HG03342 (cell line): ENCODE measurements around the gene SYCE1.
"Not testable (repeated sequence)": the region's sequence is repeated elsewhere in the genome, so short reads cannot be mapped to it uniquely, and the experiment has no call there.

Experiments
- ATAC-seq: cut with Tn5 transposase; IDR thresholded peaks from one replicate; pipeline ENCODE4 v1.9.1; 2021; ENCODE audit warnings: mild to moderate bottlenecking, moderate library complexity; ENCODE audit not compliant: unreplicated experiment

SYCE1 gene, protein sequence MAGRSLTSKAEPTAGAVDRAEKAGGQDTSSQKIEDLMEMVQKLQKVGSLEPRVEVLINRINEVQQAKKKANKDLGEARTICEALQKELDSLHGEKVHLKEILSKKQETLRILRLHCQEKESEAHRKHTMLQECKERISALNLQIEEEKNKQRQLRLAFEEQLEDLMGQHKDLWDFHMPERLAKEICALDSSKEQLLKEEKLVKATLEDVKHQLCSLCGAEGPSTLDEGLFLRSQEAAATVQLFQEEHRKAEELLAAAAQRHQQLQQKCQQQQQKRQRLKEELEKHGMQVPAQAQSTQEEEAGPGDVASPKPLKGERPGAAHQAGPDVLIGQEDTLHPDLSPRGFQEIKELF

DNA sequence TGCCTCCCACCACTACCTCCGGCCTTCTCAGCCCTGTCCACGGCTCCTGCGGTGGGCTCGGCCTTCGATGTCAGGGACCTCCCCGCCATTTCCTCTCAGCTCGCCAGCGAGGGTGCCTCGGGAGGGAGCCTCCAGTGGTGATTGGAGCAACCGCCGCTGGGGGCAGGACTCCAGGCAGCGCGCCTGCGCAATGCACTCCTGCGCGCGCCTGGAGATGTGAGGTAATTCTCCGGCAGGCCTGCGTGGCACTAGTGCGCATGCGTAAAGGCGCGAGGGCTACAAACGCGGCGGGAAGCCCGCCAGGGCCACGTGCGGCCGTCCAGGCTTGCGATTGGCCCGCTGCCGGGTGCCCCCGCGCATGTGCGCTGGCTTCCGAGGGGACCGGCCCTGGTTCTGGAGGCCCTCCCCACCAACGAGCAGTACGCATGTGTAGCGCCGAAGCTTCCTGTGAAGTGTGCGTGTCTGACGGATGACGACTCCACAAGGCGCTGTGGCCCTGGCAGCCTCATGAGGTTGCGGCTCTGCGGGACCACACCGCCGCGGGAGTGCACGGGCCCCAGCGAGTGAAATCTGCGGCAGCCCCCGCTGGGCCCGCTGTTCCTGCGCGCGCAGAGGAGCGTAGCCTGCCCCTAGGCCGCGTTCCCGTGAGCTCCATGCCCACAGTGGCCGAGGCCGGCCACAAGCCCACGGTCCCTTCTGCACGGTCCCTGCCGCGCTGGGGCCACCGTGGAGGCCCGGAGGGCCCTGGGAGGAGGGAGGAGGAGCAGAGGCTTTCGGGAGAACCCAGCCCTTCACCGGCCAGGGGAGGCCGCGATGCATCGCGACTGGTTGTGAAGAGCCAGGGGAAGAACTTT lies at the start of gene SYCE1:
Gene SYCE1, minus strand, starts transcription at position 143 of the 854 bp plus-strand sequence. Its CDS starts 54 bp downstream, at position 89.
- ATAC-seq, result no peak

DNA sequence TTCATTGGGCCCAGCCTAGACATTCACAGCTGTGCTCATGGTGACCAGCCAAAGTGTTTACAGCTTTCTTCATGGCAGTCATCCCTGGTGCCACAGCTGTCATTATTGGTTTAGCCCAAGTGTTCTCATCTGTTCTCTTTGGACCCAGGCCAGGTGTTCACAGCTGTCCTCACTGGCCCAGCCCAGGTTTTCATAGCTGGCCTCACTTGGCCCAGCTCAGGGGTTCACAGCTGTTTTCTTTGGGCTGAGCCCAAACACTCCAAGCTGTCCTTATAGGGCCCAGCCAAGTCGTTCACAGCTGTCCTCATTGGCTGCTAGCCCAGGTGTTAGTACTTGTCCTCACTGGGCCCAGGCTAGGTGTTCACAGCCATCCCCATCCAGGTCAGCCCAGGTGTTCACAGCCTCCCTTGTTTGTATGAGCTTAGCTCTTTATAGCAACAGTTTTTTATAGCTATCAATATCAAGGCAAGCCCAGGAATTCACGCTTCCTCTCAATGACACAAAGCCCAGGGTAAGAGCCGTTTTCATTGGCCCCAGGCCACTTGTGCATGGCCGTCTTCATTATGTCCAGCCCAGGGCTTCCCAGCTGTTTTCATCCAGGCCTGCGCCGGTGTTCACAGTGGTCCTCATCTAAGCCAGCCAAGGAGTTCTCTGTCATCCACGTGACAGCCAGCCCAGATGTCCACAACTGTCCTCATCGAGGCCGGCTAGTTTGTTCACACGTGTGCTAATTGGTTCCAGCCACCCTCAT lies 49.6 kb upstream of the SYCE1 start:
- ATAC-seq, result no peak

DNA sequence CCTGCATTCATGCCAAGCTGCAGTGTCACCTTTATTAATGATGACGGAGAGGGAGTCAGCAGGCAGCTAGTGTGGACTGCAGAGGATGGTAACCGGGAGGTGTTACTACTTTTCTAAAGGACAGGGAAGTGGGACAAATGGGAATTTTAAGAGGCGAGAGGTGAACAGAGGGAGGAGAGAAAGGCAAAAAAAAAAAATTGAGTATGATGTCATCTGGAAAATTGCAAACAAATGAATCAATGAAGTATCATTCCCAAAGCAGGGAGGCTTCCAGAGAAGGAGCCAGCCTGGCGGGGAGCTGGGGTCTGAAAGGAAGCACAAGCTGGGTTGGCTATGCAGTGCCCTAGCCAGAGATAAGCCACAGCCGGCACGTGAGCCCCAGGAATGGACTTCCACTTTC lies 48.3 kb upstream of the SYCE1 start:
- ATAC-seq, result no peak

DNA sequence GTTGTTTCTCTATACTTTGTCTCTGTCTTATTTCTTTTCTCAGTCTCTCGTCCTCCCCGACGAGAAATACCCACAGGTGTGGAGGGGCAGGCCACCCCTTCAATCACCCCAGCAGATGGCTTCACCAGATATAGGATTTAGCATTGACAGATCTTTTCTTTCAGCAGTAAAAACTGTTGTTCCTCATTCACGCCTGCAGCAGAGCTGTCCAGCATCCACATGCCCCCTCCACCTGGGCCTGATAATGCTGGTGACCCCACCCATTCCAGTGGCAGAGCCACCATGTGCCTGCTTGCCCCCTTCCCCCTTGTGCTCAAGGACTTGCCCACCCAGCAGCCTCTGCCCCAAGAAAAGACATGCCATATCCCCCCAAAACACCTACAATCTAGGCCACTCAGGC lies 45.7 kb upstream of the SYCE1 start:
- no peak for ATAC-seq

DNA sequence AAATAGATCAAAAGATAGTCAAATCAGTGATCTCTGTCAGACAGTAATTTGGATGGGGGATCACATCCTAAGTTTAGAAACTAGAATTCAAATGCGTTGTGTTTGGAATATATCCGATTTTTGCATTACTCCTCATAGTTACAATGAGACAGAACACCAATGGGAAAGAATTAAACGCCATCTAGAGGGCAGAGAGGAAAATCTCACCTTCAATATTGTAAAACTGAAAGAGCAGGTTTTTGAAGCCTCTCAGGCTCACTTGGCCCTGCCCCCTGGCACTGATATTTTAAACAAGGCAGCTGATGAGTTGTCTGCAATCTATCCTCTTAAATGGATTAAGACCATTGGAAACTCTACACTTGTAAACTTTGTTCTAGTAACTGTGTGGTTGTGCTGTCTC lies 43.5 kb upstream of the SYCE1 start:
- no peak for ATAC-seq

DNA sequence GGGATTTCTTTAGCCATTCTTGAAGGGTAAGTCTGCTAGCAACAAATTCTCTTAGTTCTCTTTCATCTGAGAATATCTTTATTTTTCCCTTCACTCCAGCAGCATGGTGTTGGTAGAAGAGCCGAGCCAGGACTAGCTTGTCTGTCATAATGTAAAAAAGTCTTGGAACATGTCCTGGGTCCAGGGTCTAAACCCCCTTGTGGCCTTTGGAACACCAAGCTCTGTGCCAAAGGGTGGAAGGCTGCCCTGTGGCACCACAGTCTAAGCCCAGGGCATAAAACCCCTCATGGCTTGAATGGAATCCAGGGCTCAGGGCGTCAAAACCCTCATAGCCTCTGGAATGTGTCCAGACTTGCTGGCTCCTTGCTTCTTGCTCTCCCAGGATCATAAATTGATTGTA lies 38.1 kb upstream of the SYCE1 start:
- not testable (repeated sequence) for ATAC-seq

DNA sequence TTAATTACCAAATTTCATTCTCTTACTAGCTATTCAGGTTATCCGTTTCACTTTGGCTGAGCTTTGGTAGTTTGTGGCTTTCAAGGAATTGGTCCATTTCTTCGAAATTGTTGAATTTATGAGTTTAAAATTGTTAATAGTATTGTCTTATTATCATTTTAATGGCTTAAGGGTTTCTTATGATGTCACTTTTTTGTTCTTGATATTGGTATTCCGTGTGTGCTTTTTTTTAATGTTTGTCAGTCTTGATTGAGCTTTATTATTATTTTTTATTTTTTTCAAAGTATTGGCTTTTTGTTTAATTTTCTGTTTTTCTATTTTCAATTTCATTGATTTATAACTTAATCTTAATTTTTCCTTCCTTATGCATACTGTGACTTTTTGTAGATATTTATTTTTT lies 35.3 kb upstream of the SYCE1 start:
- no peak for ATAC-seq

DNA sequence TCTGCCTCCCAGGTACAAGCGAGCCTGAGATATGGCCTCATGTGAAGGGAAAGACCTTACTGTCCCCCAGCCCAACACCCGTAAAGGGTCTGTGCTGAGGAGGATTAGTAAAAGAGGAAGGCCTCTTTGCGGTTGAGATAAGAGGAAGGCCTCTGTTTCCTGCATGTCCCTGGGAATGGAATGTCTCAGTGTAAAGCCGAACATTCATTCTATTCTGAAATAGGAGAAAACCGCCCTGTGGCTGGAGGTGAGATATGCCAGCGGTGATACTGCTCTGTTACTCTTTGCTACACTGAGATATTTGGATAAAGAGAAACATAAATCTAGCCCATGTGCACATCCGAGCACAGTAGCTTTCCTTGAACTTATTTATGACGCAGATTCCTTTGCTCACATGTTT lies 34.5 kb upstream of the SYCE1 start:
- ATAC-seq, result not testable (repeated sequence)

DNA sequence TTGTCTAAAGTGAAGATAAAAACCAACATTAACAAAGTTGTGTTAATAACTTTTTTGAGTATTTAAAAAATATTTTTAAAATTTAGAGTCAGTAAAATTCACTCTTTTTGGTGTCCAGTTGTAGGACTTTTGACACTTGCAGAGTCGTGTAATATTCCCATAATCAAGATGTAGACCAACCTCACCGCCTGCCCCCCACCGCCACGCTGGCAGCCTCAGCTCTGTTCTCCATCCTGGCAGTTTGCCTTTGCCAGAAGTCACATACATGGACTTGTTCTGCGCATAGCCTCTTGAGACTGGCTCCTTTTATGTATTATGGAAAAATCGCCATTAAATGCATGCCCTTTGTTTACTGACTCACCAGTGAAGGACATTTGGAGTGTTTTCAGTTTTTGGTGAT lies 27.3 kb upstream of the SYCE1 start:
- ATAC-seq, result no peak

DNA sequence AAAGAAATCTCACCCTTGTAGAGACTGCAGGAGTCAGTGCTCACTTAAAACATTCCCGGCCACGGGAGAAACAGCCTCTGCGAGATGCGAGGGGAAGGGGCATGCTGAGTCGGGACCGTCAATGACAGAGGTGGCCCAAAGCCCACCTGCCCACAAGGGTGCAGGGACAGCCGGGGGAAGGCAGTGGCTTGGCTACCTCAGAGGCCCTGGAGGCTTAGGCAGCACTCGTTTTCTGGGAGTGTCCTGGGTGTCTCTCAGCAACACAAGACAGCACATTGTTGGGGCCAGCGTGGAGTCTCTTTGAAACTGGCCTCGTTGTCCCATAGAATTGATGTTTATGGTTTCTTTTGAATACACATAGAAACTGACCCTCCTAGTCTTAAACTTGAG lies 25.6 kb upstream of the SYCE1 start:
- no peak for ATAC-seq

DNA sequence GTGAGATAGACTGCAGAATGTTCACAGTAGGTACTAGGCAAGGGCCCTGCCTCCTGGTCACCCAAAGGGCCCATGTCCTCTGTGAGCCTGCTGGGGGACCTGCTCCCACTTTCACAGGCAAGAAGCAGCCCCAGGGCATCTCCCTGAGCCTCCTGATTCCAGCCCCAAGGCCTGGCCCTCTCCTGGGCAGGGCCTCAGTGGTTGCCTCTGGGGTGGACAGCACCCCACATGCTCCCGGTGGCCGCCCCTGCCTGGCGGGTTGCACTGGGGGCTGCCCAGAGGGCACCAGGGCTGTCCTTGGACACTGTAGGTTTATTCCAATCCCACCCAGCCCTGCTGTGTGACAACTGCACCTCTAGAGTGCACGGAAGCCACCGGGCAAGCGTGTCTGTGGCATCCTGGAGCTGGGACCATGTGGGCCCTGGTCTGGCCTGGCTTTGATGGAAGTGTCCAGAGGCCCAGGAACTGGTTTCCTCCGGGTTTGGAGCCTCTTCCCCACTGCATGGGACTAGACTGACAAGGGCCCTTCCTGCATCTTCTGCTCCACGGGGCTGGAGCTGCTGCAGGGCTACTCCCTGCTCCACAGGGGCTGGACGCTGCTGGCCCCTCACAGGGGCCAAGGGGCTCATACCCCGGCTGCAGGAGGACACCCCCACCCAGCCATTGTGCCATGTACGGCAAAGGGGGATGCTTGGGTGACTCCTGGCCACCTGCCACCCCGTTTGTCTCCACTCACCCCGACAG lies 25.0 kb upstream of the SYCE1 start:
- no peak for ATAC-seq

DNA sequence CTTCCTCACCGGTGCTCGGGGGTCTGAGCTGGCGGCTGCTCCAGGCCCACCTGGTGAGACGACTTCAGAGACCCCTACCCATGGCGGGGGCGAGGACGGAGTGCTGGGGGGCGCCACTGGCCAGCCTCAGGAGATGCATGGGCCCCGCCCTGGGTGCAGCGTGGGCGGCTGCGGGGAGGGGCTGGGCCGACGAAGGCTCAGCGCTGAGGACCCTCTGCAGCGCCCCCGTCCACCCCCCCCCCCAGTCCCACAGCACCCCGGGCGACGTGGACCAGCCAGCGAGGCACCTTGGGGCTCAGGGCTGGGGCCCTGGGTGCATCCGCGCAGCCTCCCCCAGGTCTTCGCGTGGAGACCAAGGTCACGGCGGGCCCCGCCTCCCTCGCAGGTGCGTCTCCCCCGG lies 11.7 kb upstream of the SYCE1 start:
- not testable (repeated sequence) for ATAC-seq

DNA sequence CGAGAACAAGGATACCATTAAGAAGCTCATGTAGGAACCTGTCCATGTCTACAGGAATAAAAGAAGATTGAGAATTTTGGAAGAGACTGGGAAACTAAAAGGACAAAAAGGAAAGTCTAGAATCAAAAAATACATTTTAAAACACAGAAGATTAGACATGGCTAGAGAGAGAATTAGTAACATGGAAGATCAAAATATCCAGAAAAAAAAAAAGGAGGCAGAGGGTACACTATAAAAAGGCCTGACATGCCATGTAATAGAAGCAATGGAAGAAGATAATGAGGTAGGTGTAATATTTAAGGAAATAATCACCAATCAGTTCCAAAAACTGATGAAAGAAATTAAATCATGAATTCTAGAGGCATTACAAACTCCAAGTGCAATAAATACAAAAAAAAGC lies 8.1 kb upstream of the SYCE1 start:
- not testable (repeated sequence) for ATAC-seq

DNA sequence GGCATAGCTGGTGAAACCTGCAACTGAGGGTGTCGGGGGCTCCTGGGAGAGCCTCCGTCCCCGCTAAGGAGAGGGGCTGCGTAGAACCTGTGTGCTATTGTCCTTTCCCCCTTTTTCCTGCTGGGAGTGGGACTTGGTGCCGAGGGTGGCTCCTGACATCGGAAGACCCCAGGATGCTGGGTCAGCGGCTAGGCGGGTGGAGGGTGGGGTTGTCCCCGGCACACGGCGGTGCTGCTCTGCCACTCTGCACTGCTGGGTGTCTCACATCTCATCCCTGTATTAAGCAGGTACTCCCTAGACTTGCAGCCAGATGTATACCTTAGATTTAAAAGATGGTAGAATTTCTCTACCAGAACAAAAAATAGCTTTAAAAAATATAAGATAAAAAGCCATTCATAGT lies 6.7 kb upstream of the SYCE1 start:
- not testable (repeated sequence) for ATAC-seq

DNA sequence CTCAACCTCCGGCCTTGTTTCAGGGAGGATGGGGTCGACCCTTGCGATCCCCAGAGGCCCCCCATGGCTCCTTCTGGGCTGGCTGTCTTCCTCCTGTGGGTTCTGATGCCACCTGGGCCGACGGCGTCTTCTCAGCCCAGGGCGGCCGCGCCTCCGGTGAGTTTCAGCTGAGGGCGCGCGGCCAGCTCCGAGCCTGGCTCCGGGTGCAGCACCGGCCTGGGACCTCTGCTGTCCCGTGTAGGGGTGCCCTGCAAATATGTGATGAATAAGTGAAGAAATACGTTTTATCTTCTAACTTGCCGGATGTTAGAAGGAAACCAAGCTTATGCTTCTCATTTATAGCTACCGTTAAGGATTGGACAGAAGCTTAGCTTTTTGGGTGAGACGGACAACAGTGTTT lies 4.4 kb upstream of the SYCE1 start:
- ATAC-seq, result not testable (repeated sequence)

DNA sequence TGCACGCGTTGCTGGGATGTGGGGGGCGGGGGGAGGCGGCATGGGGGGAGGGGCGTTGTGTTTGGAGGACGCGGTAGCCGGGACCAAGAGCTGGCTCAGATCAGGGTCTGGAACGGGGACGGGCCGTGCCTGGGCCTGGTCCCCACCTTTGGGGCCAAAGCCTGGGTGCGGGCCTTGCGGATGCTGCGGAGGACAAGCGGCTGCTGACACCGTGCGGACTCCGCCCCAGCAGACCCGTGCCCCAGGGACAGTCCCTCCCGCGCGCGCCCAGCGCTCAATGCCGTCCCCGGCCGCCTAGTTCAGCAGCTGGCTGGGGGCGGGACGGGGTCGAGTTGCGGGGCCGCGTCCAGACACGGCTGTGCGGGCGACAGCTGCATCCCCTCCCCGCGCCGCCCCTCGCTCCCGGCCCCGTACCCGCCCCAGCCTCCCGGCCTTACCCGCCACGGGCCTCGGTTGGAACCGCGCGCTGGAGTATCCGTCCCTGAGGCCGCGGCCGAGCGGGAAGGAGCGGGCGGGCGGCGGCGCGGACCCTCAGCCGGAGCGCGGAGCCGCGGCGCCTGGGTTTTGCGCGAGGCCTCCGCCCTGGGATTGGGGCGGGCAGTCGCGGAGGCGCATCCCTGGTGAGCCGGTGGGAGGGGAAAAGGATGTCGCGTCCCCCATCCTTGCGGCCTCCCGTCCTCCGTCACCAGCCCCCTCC lies 3.6 kb upstream of the SYCE1 start:
- ATAC-seq, result not testable (repeated sequence)

DNA sequence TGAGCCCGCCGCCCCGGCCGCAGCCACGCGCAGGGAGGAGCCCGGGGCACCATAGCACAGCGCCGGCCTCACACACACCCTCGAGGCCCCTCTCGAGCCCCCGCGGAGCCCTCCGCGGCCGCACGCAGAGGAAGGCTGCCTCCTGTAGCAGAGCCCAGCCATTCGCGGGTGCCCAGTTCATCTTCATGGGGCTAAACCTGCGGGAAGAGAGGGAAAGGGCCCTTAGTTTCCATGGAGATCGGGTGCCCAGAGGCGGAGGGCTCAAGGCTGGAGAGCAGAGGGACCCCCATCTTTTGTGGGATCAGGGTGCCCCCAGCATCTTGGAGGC lies 2.9 kb upstream of the SYCE1 start:
- ATAC-seq, result no peak

DNA sequence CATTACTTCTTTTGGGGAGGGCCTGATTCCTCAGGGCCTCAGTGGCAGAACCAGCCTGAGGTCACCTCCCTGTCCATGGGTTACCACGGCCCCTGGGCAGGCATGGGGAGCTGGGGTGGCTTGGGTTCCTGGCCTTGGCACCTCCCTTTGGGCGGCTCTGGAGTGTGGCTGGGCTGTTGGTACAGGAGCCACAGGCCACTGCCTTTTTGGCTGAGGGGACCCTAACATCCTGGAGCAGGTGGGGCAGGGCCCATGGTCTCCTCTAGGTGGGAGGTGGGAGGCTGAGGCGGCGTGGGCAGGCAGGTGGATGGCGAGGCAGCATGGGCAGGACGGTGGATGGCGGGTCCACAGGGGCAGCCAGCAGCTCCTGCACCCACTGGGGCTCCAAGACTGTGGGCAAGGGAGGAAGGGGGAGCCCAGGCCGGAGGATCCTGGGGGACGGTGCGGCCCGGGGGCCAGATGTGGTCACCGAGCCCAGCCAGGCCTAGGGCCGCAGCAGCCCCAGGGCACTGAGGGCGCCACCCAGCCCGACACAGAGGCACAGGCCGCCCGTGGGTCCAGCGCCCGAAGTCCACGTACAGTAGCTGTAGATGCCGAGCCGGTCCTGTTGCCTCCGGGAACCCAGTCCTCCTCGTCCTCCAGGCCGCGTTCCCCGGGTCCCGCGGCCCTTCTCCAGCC lies 2.4 kb upstream of the SYCE1 start:
- no peak for ATAC-seq

DNA sequence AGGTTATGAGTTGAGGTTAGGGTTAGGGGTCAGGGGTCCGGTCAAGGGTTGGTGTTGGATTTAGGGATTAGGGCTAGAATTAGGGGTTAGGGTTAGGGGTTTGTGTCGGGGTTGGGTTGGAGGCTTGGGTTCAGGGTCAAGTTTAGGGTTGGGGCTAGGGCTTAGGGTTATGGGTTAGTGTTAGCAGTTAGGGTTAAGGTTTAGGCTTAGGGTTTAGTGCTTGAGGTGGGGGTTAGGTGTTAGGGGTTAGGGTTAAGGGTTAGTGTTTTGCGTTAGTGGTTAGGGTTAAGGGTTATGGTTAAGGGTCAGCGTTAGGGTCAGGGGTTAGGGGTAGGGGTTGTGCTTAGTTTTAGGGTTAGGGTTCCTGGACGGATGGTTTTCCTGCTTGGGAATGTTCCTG lies 1.7 kb upstream of the SYCE1 start:
- ATAC-seq, result no peak

DNA sequence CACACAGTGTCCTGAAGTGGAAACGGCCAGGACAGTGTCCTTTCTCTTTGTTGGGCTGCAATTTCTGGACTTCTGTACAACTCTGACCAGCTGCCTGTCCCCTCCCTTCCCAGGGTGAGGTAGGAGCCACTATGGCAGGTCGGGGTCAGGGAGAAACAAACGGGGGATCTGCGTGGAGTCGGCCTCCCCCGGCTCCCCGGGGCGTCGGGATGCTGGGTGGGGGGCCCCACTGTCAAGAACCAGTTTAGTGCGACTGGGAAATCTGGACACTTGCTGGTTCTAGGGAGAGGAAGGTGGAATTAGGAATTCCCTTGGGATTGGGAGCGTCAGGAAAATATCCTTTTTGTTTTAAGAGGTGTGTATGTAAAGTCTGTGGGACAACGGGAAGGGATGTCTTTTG lies 567 bp downstream of the SYCE1 start:
- no peak for ATAC-seq
